Common myeloid progenitor, CD34-positive (primary cell): Measurements from ENCODE around the gene CS.

ENCODE experiments used
- CTCF ChIA-PET: fragments of 350-600 bp; sonication (Branson Sonifier 250); formaldehyde crosslinking; loops from one replicate; lab custom pipeline; 2021; ENCODE audit warnings: antibody characterized with exemption; lab: Charles Lee
- POLR2A ChIA-PET: fragments of 350-600 bp; sonication (Branson Sonifier 250); formaldehyde crosslinking; loops from one replicate; lab custom pipeline; 2021; ENCODE audit warnings: antibody characterized with exemption; lab: Charles Lee
- DNase-seq, 3 donors: peaks; one replicate each; pipeline versions ENCODE4 v3.0.0 to v3.0.0-alpha.2; 2013
- H3K27ac ChIP-seq, 2 experiments: 1 replicate in 1 of 2; 2 replicates in 1 of 2; pipeline ENCODE4 v1.7.0; 2013; ENCODE audit warnings: inconsistent platforms in 2 of 2, low read length in 2 of 2, mild to moderate bottlenecking in 2 of 2, low read depth in 1 of 2, moderate library complexity in 1 of 2; ENCODE audit not compliant: severe bottlenecking in 2 of 2, insufficient read depth in 1 of 2, poor library complexity in 1 of 2
- H3K27me3 ChIP-seq, 5 experiments: replicated peaks in 2 of 5; 1 replicate in 3 of 5; 2 replicates in 2 of 5; pipeline versions ENCODE4 v1.6.1 to v1.7.0; 2013; ENCODE audit warnings: low read length in 4 of 5, mild to moderate bottlenecking in 2 of 5, moderate library complexity in 2 of 5, inconsistent platforms in 1 of 5; ENCODE audit not compliant: insufficient read depth in 5 of 5, control insufficient read depth in 4 of 5
- H3K36me3 ChIP-seq, 4 experiments: 1 replicate in 2 of 4; 2 replicates in 2 of 4; pipeline versions ENCODE4 v1.6.1 to v1.7.0; 2013; ENCODE audit warnings: low read length in 3 of 4, control low read depth in 1 of 4, mild to moderate bottlenecking in 1 of 4; ENCODE audit not compliant: control insufficient read depth in 4 of 4, insufficient read depth in 4 of 4
- H3K4me1 ChIP-seq, 4 experiments: 1 replicate in 3 of 4; 2 replicates in 1 of 4; pipeline versions ENCODE4 v1.6.1 to v1.7.1; 2013; ENCODE audit warnings: low read length in 3 of 4, mild to moderate bottlenecking in 3 of 4, control low read depth in 1 of 4, inconsistent platforms in 1 of 4, moderate library complexity in 1 of 4; ENCODE audit not compliant: control insufficient read depth in 4 of 4, insufficient read depth in 4 of 4; ENCODE audit errors: control extremely low read depth in 1 of 4
- H3K4me3 ChIP-seq, 7 experiments: 1 replicate in 4 of 7; 2 replicates in 3 of 7; pipeline versions ENCODE4 v1.5.1 to v1.7.0; 2013; ENCODE audit warnings: mild to moderate bottlenecking in 7 of 7, low read length in 6 of 7, moderate library complexity in 6 of 7, inconsistent platforms in 2 of 7, low read depth in 2 of 7, control low read depth in 1 of 7; ENCODE audit not compliant: insufficient read depth in 4 of 7, control insufficient read depth in 1 of 7; ENCODE audit errors: extremely low read depth in 1 of 7
- H3K9me3 ChIP-seq, 5 experiments: 1 replicate in 4 of 5; 2 replicates in 1 of 5; pipeline versions ENCODE4 v1.6.1 to v1.7.1; 2013; ENCODE audit warnings: low read length in 4 of 5, mild to moderate bottlenecking in 2 of 5, inconsistent platforms in 1 of 5, low read depth in 1 of 5, moderate library complexity in 1 of 5; ENCODE audit not compliant: control insufficient read depth in 4 of 5, insufficient read depth in 2 of 5; ENCODE audit errors: control extremely low read depth in 1 of 5
- WGBS: methylation state at CpG from one replicate; pipeline ENCODE4 v1.1.5; 2013; ENCODE audit not compliant: insufficient coverage; 5-methylcytosine and 5-hydroxymethylcytosine counted together

Gene CS

GRCh38 chr12:56333679-56334489, 33.8 kb upstream of the CS start, which contains the start of gene PAN2:
Gene PAN2 (minus strand): TSS chr12:56334000. CDS start chr12:56333094, 906 bp downstream.
- Histone ChIP-seq H3K36me3 (no peaks in the 10 kb centered on the region), H3K4me3 (peak within 1 kb of the TSS; percentile 4 to 84 (median 72)), H3K27me3 (no peaks in the 10 kb centered on the region), H3K27ac (peak within 1 kb of the TSS; percentile 99), H3K4me1 (peaks cover 9 to 30% (median 27%) of the 10 kb centered on the region in 4 experiments), H3K9me3 (no peaks in the 10 kb centered on the region)
- ChIA-PET CTCF (interaction anchor here (0.8 to 2.2 kb wide), 6 partner anchors 18 to 144 kb away, joined by 3 to 8 read pairs (median 4); partner anchors contain the start of gene CNPY2), POLR2A (interaction anchor here (0.6 to 3.3 kb wide), 7 partner anchors 11 to 1864 kb away, joined by 3 to 28 read pairs (median 4); partner anchors contain the start of genes CNPY2, RNF41 and STAT2)
- DNase-seq: peak; percentile 98 to 99 (median 99)
- 0% methylated on average over 31 of the region's 45 CpGs for WGBS

DNA sequence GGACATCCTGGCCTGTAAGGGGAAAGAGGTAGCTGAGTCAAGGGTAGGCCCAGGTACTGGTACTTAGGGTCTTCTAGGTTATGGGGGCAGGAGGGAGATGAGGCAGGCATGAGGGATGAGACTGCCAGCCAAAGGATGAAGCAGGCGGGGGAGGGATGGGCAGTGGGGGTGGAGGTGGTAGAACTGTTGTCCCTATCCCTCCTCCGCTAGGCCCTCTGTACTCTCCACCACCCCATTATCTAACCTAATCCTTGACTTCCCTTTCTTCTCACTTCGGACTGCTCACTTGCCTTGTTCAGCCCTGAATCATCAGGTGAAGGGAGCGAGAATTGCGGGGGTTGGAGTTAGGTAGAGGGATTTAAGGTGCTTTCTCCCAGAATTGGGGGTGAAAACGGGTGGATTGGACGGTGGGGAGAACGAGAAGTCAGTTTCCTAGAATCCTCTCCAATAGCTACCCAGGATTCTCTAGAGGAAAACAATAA, 33.1 kb upstream of the CS start:
- WGBS: no CpG with 5 or more reads among the region's 8 CpGs
- ChIA-PET CTCF (interaction anchor here (0.6 to 2.2 kb wide), 5 partner anchors 17 to 135 kb away, joined by 3 to 7 read pairs (median 3); partner anchors contain the start of gene CNPY2), POLR2A (interaction anchor here (0.6 to 3.3 kb wide), 8 partner anchors 11 to 1863 kb away, joined by 3 to 28 read pairs (median 4); partner anchors contain the start of genes CNPY2, COQ10A and STAT2)
- Histone ChIP-seq H3K4me3 (peak overlapping the region; percentile 4 to 84 (median 72)), H3K27ac (peak overlapping the region; percentile 99), H3K36me3 (peaks cover 0 to 3% (median 0%) of the 10 kb centered on the region in 4 experiments), H3K4me1 (peaks cover 9 to 25% (median 22%) of the 10 kb centered on the region in 4 experiments), H3K9me3 (no peaks in the 10 kb centered on the region), H3K27me3 (no peaks in the 10 kb centered on the region)
- peak in 1 of 3 donors; percentile 81 for DNase-seq

GRCh38 chr12:56332512-56333196, 32.5 kb upstream of the CS start:
- H3K27ac ChIP-seq: peak overlapping the region; percentile 99
- ChIA-PET CTCF (interaction anchor here (0.6 to 2.2 kb wide), 6 partner anchors 16 to 134 kb away, joined by 3 to 5 read pairs (median 3); partner anchors contain the start of gene CNPY2), POLR2A (interaction anchor here (0.7 to 3.3 kb wide), 7 partner anchors 9 to 132 kb away, joined by 3 to 28 read pairs (median 3); partner anchors contain the start of genes CNPY2 and COQ10A)
- H3K9me3 ChIP-seq: no peaks in the 10 kb centered on the region
- peaks cover 9 to 23% (median 19%) of the 10 kb centered on the region in 4 experiments for H3K4me1 ChIP-seq
- peaks cover 0 to 9% (median 5%) of the 10 kb centered on the region in 4 experiments for H3K36me3 ChIP-seq
- peak overlapping the region in 5 of 7 experiments; percentile 71 to 84 (median 78) for H3K4me3 ChIP-seq
- WGBS: 99% methylated on average over 6 of the region's 11 CpGs
- no peak for DNase-seq
- H3K27me3 ChIP-seq: no peaks in the 10 kb centered on the region

- peaks cover 5 to 25% (median 17%) of the 10 kb centered on the region in 4 experiments for H3K36me3 ChIP-seq
- no peak overlapping the region for H3K4me3 ChIP-seq
- ChIA-PET CTCF (no interaction called here), POLR2A (no interaction called here)
- DNase-seq: no peak
- H3K4me1 ChIP-seq: peaks cover 9 to 23% (median 17%) of the 10 kb centered on the region in 4 experiments
- H3K9me3 ChIP-seq: no peaks in the 10 kb centered on the region
- no peaks in the 10 kb centered on the region for H3K27me3 ChIP-seq
- no peak overlapping the region for H3K27ac ChIP-seq
- WGBS: 100% methylated on average over 5 of the region's 7 CpGs
These were observed 30.9 kb upstream of the CS start for GRCh38 chr12:56330936-56331490.

- no peak for DNase-seq
- Histone ChIP-seq H3K9me3 (no peaks in the 10 kb centered on the region), H3K27me3 (no peaks in the 10 kb centered on the region), H3K4me3 (no peak overlapping the region), H3K27ac (no peak overlapping the region), H3K4me1 (peaks cover 0 to 5% (median 0%) of the 10 kb centered on the region in 4 experiments), H3K36me3 (peaks cover 15 to 69% (median 46%) of the 10 kb centered on the region in 4 experiments)
- POLR2A ChIA-PET: no interaction called here
- WGBS: 98% methylated on average over 5 of the region's 6 CpGs
- CTCF ChIA-PET: interaction anchor here (4.5 kb wide), 1 partner anchor 10 kb away, joined by 19 read pairs; the partner anchor contains the start of gene CNPY2
These were observed 26.4 kb upstream of the CS start for GRCh38 chr12:56326533-56326932.

GRCh38 chr12:56326126-56326525, 26.0 kb upstream of the CS start:
- POLR2A ChIA-PET: no interaction called here
- Histone ChIP-seq H3K4me1 (peaks cover 0 to 5% (median 0%) of the 10 kb centered on the region in 4 experiments), H3K27me3 (no peaks in the 10 kb centered on the region), H3K36me3 (peaks cover 15 to 71% (median 46%) of the 10 kb centered on the region in 4 experiments), H3K9me3 (no peaks in the 10 kb centered on the region), H3K27ac (no peak overlapping the region), H3K4me3 (no peak overlapping the region)
- no peak for DNase-seq
- CTCF ChIA-PET: interaction anchor here (1.5 to 4.5 kb wide), 2 partner anchors 10 to 16 kb away, joined by 3 to 19 read pairs; partner anchors contain the start of gene CNPY2
- 100% methylated on average over 4 of the region's 8 CpGs for WGBS
